Breast epithelium (tissue), 4 donors: ENCODE data around the gene CHTF18. TPM values are rescaled to one million over a fixed set of nuclear protein-coding genes. Genes with fewer than 3 reads are reported as not detected.
"Not testable (repeated sequence)": the region's sequence is repeated elsewhere in the genome, so short reads cannot be mapped to it uniquely, and the experiment has no call there.

ENCODE experiments used
- DNase-seq, 2 donors: peaks; one replicate each; pipeline ENCODE4 v3.0.0-alpha.2; 2019; ENCODE audit warnings: low spot score in 2 of 2
- H3K27ac ChIP-seq, 2 donors: fragments of 200-600 bp; sonication (generic) in 1 of 2; one replicate each; pipeline ENCODE4 v1.5.1; 2016 to 2019; ENCODE audit warnings: mild to moderate bottlenecking in 1 of 2
- H3K27me3 ChIP-seq, 2 donors: fragments of 200-600 bp; sonication (generic) in 1 of 2; one replicate each; pipeline versions ENCODE4 v1.5.1 to v1.6.0; 2017 to 2019; ENCODE audit warnings: control low read depth in 1 of 2, mild to moderate bottlenecking in 1 of 2
- H3K36me3 ChIP-seq: fragments of 200-600 bp; one replicate; pipeline ENCODE4 v1.5.1; 2019
- H3K4me1 ChIP-seq, 2 donors: fragments of 200-600 bp; sonication (generic); one replicate each; pipeline ENCODE4 v1.5.1; 2016 to 2019; ENCODE audit warnings: control low read depth in 1 of 2
- H3K4me3 ChIP-seq, 3 donors: fragments of 200-600 bp; sonication (generic); 1 replicate in 2 of 3; 2 replicates in 1 of 3; pipeline ENCODE4 v1.5.1; 2016 to 2019; ENCODE audit warnings: mild to moderate bottlenecking in 3 of 3, moderate library complexity in 2 of 3
- H3K9me3 ChIP-seq, 2 donors: fragments of 200-600 bp; sonication (generic) in 1 of 2; one replicate each; pipeline ENCODE4 v1.5.1; 2016 to 2019; ENCODE audit warnings: control low read depth in 1 of 2
- POLR2A ChIP-seq: fragments of 450-650 bp; IDR thresholded peaks from one replicate; pipeline ENCODE4 v1.6.1; 2016; ENCODE audit warnings: antibody characterized with exemption, mild to moderate bottlenecking, moderate library complexity
- POLR2AphosphoS5 ChIP-seq, 3 donors: sonication (generic); formaldehyde crosslinking; IDR thresholded peaks; one replicate each; pipeline ENCODE4 v1.6.1; 2017; ENCODE audit warnings: antibody characterized with exemption in 3 of 3
- intact Hi-C: fragments of 100-400 bp; cut with DNase I; formaldehyde crosslinking; loops from one replicate; pipeline ENCODE4 v1.15.1; 2023; ENCODE audit warnings: low total_unique reads
- total RNA-seq, 3 donors: library from RNA; depleted of rRNA; stranded (reverse); fragments of >200 nt; gene quantifications; one replicate each; pipeline ENCODE4 v1.1.0, GENCODE V29; 2016
- TF ChIP-seq, protein P1 (sequence below), 3 donors: fragments of 450-650 bp; IDR thresholded peaks; one replicate each; pipeline ENCODE4 v1.5.1; 2016 to 2017; ENCODE audit warnings: antibody characterized with exemption in 3 of 3, mild to moderate bottlenecking in 3 of 3, moderate library complexity in 3 of 3

CHTF18 gene
- total RNA-seq, 3 donors from 2014 or later, result 12.6 to 15.5 (median 13.1) TPM

DNA sequence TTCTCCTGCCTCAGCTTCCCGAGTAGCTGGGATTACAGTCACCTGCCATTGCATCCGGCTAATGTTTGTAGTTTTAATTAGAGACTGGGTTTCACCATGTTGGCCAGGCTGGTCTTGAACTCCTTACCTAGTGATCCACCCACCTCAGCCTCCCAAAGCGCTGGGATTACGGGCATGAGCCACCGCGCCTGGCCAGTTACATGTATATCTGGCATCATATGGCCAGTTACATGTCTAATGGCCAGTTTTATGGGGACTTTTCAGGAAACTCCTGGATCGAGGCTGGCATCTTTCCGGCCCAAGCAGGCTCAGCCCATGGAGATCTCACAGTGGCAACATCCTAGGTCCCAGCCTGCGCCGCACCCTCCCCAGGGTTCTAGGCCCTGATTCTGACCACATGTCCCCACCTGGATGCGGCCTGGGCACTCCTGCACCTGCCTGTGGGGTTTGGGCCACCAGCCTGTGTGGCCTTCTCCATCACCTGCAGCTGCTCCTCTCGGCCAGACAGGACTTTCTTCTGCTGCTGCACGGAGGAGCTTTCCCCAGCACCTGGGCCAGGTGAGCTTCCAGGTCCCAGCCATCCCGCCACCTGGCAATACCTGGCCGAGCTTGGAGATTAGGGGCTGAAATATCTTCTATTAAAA, 46.3 kb upstream of the CHTF18 start:
- Histone ChIP-seq H3K27ac (no peak overlapping the region), H3K4me3 (no peak overlapping the region), H3K9me3 (no peaks in the 10 kb centered on the region), H3K4me1 (peaks cover 0 to 7% of the 10 kb centered on the region in 2 donors), H3K27me3 (no peaks in the 10 kb centered on the region), H3K36me3 (no peaks in the 10 kb centered on the region)
- TF ChIP-seq POLR2A (no peak), POLR2AphosphoS5 (IDR thresholded peaks at IDR 0.05) (no peak)
- TF ChIP-seq, protein P1, sequence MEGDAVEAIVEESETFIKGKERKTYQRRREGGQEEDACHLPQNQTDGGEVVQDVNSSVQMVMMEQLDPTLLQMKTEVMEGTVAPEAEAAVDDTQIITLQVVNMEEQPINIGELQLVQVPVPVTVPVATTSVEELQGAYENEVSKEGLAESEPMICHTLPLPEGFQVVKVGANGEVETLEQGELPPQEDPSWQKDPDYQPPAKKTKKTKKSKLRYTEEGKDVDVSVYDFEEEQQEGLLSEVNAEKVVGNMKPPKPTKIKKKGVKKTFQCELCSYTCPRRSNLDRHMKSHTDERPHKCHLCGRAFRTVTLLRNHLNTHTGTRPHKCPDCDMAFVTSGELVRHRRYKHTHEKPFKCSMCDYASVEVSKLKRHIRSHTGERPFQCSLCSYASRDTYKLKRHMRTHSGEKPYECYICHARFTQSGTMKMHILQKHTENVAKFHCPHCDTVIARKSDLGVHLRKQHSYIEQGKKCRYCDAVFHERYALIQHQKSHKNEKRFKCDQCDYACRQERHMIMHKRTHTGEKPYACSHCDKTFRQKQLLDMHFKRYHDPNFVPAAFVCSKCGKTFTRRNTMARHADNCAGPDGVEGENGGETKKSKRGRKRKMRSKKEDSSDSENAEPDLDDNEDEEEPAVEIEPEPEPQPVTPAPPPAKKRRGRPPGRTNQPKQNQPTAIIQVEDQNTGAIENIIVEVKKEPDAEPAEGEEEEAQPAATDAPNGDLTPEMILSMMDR (IDR thresholded peaks at IDR 0.05), result no peak
- intact Hi-C loops, result no loop called here
- DNase-seq, result no peak

DNA sequence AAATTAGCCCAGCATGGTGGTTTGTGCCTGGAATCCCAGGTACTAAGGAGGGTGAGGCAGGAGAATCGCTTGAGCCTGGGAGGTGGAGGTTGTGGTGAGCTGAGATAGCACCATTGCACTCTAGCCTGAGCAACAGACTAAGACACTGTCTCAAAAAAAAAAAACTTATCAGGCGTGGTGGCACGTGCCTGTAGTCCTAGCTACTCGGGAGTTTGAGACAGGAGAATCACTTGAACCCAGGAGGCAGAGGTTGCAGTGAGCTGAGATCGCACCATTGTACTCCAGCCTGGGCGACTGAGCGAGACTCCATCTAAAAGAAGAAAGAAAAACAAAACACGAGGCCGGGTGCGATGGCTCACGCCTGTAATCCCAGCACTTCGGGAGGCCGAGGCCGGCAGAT, 45.5 kb upstream of the CHTF18 start:
- DNase-seq, H3K27ac ChIP-seq: not testable (repeated sequence)

DNA sequence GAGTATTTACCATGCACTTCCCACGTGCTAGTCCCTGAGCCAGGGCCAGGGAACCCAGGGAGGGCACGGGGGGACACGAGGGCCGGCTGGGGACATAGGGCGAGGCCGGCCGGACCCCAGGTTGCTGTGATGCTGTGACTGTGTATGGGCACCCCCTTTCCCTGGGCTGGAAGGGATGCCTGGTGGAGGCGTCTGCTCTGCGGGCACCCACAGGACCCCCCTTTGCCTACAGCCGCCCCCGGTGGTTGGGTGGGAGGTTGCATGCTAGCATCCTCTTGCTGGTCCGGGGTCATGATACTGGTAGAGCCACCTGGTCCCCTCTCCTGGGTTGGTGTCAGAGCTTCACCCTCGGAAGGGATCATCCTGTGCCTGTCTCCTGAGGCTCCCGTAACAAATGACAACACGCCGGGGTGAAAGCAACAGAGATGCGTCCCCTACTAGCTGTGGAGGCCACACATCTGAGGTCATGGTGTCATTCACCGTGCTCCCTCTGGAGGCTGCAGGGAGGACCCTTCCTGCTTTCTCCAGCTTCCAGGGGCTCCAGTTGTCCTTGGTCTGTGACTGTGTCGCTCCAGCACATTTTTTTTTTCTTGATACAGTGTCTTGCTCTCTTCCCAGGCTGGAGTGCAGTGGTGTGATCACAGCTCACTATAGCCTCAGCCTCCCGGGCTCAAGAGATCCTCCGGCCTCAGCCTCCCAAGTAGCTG, 44.5 kb upstream of the CHTF18 start:
- no peak for DNase-seq
- no peaks in the 10 kb centered on the region for H3K36me3 ChIP-seq
- TF ChIP-seq, protein P1 (IDR thresholded peaks at IDR 0.05), result no peak
- no peak for TF ChIP-seq POLR2A
- no peak for TF ChIP-seq POLR2AphosphoS5 (IDR thresholded peaks at IDR 0.05)
- intact Hi-C loops, result no loop called here
- H3K27me3 ChIP-seq, result no peaks in the 10 kb centered on the region
- no peaks in the 10 kb centered on the region for H3K9me3 ChIP-seq
- H3K4me1 ChIP-seq, result peaks cover 0 to 7% of the 10 kb centered on the region in 2 donors
- H3K4me3 ChIP-seq, result no peak overlapping the region
- no peak overlapping the region for H3K27ac ChIP-seq

More for the DNA sequence above, 45.5 kb upstream of the CHTF18 start:
- H3K36me3 ChIP-seq, H3K27me3 ChIP-seq, intact Hi-C loops, H3K9me3 ChIP-seq, H3K4me1 ChIP-seq, H3K4me3 ChIP-seq: not testable (repeated sequence)

DNA sequence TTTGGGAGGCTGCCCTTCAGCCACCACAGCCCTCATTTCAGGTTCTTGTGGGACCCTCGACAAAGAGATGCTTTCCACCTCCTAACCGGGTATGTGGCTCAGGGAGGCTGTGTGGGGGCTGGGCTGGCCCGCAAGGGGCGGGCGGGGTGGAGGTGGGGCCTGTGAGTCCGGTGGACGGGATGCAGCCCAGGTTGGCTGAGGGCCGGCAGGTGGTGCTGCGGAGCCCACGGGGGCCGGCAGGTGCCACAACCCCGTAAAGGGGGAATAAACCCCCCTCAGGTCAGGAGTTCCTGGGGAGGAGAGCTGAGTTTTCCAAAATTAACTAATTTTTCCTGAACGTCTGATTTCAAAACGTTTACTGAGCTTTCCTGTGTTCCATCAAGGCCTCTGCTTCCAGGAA, 42.7 kb upstream of the CHTF18 start:
- H3K36me3 ChIP-seq, result no peaks in the 10 kb centered on the region
- intact Hi-C loops, result no loop called here
- H3K27ac ChIP-seq, result no peak overlapping the region
- H3K27me3 ChIP-seq, result no peaks in the 10 kb centered on the region
- DNase-seq, result no peak
- TF ChIP-seq POLR2A, result no peak
- TF ChIP-seq, protein P1 (IDR thresholded peaks at IDR 0.05), result peak in 1 of 3 donors; percentile 19
- H3K4me3 ChIP-seq, result no peak overlapping the region
- H3K9me3 ChIP-seq, result no peaks in the 10 kb centered on the region
- H3K4me1 ChIP-seq, result peaks cover 0 to 3% of the 10 kb centered on the region in 2 donors

DNA sequence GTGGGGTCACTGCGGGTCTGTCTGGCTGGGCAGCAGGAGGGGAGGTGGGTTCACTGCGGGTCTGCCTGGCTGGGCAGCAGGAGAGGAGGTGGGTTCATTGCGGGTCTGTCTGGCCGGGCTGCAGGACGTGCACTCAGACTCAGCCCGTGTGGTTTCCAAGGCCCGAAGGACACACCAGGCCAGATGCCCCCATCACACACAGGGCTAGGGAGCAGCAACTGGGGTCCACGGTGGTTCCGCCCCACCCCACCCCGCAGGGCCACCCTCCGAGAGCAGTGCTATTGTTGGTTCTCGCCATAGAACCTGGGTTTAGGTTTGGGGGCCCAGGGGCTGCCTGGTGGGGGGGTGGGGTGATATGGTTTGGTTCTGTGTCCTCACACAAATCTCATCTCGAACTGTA, 41.8 kb upstream of the CHTF18 start:
- Histone ChIP-seq H3K27me3 (no peaks in the 10 kb centered on the region), H3K27ac (no peak overlapping the region), H3K9me3 (no peaks in the 10 kb centered on the region), H3K4me1 (peaks cover 0 to 3% of the 10 kb centered on the region in 2 donors), H3K4me3 (no peak overlapping the region), H3K36me3 (no peaks in the 10 kb centered on the region)
- no peak for DNase-seq
- intact Hi-C loops, result no loop called here
- TF ChIP-seq, protein P1 (IDR thresholded peaks at IDR 0.05), result no peak
- TF ChIP-seq POLR2A (no peak), POLR2AphosphoS5 (IDR thresholded peaks at IDR 0.05) (no peak)
